GM19467 (cell line): ENCODE data around the gene CPTP.

Experiments used
- ATAC-seq: cut with Tn5 transposase; IDR thresholded peaks from one replicate; pipeline ENCODE4 v1.9.1; 2021; ENCODE audit warnings: mild to moderate bottlenecking, moderate library complexity; ENCODE audit not compliant: unreplicated experiment

Gene CPTP

DNA sequence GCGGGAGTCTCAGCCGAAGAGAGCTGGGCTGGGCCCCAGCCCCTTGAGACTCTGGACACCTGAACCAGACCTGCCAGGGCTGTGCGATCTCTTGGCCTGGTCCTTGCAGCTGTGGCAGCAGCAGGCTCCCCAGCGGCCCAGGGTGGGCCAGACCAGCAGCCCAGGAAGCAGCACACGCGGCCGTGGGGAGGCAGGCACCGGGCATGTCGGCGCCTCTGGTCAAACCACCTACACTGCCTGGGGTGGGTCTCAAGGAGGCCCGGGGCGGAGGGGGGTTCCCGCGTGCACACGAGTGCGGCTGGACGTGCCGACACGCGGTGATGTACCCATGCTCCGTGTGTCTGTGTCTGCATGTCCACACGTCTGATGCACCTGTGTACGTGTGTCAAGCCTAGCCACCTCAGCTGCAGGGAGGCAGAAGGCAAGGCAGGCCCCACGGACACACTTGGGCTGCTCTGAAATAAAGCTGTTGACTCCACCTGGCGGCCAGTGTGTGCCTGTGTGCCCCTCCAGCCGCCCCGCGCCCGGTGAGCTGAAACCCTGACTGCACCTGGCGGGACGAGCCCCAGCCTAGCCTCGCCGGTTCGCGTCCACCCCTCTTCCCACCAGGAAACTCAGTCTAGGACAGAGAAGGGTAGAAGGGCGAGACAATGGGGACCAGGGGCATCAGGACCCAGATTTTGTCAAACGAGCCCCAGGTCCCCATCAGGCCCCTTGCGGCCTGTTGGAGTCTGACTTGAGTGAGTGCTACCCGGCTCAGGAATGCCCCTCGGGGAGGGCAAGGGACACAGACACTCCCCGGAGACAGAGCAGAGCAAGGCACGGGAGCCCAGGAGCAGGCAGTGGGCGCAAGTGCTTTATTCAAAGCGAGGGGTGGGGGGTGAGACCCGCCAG is 32.8 kb upstream of the CPTP start:
- no peak for ATAC-seq

GRCh38 chr1:1292442-1292779 is 32.2 kb upstream of the CPTP start:
- no peak for ATAC-seq

- no peak for ATAC-seq
Measured at GRCh38 chr1:1292851-1293250, 31.8 kb upstream of the CPTP start.

- no peak for ATAC-seq
Measured at GRCh38 chr1:1293263-1294249, 31.0 kb upstream of the CPTP start.

GRCh38 chr1:1294250-1294890 is 30.2 kb upstream of the CPTP start:
- ATAC-seq = no peak

DNA sequence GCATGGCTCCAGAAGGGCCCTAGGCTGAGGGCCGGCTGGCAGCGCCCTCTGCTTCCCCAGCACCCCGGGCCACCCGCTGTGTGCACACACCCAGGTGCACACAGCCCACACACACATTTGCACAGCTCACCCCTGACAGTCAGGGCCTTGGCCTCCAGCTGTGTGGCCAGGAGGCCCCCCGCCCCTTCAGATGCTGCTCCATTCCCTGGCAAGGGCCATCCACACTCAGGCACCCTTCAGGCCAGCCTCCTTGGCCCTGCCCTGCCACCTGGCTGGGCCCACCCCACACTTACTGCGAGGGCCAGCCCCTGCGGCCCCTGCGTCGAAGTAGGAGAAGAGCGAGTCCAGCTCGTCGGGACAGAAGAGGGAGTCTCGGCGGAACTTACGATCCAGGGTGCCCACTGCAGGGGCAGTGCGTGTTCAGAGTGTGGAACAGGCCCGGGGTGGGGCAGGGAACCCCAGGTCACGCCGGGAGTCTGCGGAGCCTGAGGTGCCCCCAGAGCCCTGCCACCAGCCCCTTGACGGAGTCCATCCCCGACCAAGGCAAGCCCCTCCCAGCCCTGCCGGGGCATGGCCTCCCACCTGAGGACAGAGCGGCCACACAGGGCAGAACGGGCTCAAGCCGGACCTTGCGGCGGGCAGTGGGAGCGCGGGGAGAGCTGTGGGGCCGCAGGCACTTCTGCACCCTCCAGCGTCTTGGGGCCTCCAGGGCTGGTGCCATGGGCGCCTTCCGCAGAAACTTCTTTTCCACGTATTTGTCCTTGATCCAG is 29.3 kb upstream of the CPTP start:
- no peak for ATAC-seq

DNA sequence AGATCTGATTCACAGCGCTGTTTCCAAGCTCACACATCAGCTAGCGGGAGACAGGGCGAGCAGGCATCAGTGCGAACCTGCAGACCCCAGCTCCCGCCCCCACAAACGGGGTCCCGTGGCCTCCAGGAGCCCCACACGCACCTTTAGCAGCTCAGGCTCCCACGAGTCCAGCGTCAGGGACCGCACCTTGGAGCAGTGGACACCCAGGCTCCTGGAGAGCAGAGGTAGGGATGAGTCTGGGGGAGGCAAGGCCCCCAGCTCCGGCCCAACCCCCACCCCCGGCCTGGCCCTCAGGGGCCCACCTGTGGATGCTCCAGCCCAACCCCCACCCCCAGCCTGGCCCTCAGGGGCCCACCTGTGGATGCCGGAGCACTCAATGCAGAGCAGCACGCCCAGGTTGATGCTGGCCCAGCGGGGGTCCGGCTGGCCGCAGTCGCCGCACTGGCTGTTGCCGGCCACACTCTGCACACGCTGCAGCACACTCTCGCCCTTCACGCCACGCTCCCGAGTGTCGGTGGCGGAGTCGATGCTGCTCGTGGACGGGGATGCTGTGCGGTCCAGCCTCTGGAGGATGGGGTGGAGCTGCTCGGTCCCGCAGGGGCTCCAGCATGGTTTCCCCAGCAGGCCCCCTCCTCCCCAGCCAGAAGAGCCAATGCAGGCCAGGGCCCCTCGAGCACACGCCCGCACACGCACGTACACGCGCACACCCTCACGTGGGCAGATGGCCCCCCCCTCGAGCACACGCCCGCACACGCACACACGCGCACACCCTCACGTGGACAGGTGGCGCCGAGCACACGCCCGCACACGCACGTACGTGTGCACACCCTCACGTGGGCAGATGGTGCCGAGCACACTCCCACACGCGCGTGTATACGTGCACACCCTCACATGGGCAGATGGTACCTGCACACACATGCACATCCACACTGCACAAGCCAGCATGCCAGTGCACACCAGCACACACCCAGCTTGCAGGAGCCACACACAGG is 28.2 kb upstream of the CPTP start:
- no peak for ATAC-seq

DNA sequence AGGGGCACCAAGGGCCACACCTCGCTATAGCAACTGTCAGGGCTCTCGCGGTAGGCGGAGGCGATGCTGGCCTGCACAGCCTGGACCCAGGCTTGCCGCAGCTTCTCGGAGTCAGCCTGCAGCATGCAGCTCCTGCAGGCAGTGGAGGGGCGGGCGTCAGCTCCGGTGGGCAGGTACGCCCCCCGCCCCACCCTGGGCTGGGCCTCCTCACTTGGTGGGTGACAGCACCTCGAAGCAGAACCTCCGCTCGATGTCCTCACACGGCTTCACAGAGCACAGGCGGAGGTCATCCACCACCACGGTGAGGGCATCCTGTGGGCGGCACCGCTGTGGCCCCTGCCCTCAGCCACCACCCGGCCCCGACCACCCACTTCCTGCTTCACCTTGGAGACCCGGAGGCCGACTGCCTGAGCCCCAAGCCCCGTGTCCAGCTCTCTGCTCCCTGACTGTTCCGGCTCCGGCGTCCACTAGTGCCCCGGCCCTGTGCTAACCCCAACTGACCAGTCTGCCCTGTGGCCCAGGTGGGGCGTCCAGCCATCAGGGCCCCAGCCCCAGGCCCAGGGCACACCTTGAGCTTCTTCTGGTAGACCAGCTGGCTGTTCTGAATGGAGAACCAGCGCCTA is 26.7 kb upstream of the CPTP start:
- no peak for ATAC-seq

DNA sequence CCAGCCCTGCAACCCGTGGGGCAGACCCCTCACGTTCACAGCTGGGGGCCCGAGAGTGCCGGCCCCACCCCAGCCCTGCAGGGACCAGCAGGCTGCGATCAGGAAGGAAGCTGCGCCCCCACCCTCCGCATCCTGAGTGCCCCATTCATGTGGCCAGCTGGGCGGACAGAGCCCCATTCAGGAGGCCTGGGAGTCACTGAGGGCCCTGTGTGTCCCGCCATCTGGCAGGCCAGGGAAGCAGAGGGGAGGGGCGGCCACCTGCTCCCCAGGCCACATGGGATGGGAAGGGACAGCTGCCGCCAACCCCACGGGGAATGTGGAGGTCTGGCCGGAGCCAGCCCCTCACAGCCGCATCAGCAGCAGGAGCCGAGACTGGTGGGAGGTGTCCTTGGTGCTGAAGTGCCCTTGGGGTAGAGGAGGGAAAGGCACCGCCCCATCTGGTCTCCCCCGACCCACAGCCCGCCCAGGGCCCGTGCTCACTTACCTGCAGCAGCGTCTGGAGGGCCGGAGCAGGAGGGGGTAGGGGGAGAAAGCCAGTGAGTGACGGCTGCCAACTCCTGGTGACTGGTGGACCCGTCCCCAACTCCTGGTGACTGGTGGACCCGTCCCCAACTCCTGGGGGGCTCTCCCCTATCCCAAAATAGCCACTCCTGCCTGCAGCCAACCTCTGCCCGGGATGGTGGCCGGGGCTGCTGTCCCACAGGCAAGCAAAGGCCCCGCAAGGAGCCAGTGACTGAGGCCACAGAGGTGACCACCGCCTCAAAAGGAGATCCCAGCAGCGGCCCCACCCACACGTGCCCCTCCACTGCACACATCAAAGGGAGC is 25.5 kb upstream of the CPTP start:
- ATAC-seq = no peak

- no peak for ATAC-seq
Measured at GRCh38 chr1:1299686-1300351, 24.8 kb upstream of the CPTP start.

DNA sequence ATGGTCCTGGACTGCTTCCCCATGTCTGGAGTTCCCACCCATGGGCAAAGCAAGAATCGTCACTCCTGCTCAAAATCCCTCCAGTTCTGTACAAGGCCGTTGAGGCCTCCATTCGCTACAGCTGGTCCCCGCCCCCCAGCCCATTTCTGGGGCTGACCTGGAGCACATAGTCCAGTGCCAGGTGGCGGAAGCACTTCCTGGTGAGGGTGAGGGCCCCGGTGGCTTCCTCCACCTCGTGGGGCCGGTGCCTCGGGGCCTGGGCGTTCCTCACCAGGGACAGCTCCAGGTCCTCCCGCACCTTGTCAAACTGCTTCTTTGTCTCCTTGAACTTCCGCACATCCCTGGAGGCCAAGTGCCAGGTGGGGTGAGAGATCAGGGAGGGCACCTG is 24.3 kb upstream of the CPTP start:
- no peak for ATAC-seq

GRCh38 chr1:1302006-1302430 is 22.6 kb upstream of the CPTP start:
- ATAC-seq = no peak

GRCh38 chr1:1302951-1303509 is 21.6 kb upstream of the CPTP start:
- no peak for ATAC-seq

- ATAC-seq = no peak
Measured at GRCh38 chr1:1303736-1304135, 20.9 kb upstream of the CPTP start.

GRCh38 chr1:1304331-1305299 is 20.0 kb upstream of the CPTP start:
- no peak for ATAC-seq
